GM12801 (cell line): ENCODE measurements around the gene VPS45.

ENCODE experiments used
- TF ChIP-seq, protein P1 (sequence below): IDR thresholded peaks from one replicate; pipeline ENCODE4 v1.5.1; 2011; ENCODE audit warnings: control low read depth; ENCODE audit not compliant: insufficient read length; ENCODE audit errors: extremely low read depth

Gene VPS45

DNA sequence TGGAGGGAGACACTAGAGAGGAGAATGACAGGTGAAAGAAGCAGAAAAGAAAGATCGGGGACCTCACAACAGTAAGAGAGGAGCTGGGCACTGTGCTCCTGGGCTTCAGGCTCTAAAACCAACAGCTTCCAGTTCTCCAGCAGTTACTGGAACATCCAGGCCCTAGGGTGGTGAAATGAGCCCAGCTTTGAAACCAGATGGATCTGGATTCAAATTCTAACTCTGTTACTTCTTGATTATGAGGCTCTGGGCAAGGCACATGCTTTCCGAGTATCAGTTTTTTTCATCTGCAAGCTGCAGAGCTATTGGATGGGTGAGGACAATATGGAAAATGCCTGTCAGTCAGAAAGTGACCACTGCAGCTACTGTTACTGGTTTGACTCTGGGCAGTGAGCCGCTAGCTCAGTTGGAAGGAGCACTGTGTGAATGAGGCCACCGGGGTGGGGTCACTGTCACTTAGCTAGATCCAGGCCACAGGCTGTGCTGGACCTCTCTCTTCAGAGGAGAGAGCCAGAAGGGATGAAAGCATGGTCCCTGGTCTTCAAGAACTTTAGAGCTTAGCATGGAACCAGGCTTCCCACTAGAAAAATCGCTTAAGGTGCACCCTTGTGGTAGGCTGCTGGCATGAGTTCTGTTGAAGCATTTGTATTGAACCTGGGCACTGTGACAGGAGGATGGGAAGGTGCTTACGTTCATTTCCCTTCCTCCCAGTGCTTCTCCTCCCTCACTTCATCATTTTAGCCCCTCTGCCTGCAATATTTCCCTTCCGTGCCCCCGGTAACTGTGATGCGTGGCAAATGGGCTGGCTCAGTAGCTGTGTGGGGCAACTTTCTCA lies 94.4 kb downstream of the VPS45 start:
- TF ChIP-seq, protein P1, sequence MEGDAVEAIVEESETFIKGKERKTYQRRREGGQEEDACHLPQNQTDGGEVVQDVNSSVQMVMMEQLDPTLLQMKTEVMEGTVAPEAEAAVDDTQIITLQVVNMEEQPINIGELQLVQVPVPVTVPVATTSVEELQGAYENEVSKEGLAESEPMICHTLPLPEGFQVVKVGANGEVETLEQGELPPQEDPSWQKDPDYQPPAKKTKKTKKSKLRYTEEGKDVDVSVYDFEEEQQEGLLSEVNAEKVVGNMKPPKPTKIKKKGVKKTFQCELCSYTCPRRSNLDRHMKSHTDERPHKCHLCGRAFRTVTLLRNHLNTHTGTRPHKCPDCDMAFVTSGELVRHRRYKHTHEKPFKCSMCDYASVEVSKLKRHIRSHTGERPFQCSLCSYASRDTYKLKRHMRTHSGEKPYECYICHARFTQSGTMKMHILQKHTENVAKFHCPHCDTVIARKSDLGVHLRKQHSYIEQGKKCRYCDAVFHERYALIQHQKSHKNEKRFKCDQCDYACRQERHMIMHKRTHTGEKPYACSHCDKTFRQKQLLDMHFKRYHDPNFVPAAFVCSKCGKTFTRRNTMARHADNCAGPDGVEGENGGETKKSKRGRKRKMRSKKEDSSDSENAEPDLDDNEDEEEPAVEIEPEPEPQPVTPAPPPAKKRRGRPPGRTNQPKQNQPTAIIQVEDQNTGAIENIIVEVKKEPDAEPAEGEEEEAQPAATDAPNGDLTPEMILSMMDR = no peak

DNA sequence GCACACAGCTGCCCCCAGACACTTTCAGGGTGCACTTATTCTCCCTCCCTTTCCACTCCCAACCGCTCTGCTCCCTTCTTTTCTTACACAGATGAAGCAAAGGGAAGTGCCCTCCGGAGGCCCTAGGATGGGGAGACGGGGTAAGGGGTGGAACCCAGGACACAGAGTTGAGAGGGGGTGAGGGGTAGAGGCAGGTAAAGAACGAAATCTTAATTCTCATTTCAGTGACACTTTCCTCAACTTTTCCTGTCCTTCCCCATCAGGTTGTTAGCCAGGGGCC lies 94.9 kb downstream of the VPS45 start:
- TF ChIP-seq, protein P1 = no peak

DNA sequence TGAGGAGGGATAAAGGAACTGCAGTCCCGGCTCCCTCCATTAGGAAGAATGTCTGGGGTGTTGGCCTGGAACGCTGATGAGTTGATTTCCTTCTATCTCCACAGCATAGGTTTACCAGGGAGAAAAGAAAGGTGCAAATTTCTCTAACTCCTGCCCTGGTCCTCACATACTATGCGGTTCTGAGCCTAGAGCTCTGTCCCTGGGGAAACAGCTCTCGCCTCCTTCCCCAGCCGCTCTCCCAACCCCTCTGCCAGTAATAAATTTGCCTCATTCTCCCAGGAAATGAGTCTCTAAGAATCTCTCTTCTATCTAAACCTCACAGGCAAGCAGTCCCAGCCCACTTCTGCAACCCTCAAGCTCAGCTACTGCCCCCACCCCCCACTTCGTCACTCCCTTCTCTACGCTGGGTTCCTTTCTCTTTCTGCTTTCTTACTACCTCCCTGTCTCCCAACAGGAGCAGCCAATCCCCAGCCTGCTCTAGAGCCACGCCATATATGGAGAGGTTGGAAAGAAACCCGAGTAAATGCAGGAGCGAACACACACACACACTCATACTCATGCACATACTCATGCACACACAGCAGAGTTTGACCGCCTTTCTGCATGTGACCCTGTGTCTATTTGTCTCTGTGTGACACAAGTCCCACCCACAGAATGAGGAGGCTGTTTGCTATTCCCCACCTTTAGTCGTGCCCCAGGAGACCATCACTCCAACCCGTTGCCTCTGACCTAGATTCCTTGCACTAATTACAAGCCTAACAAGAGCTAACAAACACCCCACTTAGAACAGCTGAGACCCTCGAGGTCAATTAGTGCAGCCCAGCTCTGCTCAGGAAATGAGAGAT lies 95.5 kb downstream of the VPS45 start:
- TF ChIP-seq, protein P1 = no peak

DNA sequence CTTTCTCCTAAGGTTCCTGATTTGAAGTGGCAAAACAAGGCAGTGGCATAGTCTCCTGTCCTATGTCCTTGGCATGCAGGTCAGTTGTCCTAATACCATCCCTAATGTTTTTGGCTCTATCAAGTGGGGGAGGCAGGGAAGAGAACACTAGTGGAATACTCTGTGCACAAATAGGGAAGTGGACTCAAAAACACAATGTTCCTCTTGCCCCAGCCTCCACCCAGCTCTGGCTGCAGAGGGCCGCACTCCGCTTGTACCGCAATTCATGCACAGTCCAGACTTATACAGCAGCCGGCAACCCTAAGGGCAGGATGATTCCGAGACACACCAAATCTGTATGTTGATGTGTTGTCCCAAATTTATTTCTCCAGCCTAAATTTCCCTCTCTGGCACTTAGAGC lies 96.6 kb downstream of the VPS45 start:
- TF ChIP-seq, protein P1 = no peak

DNA sequence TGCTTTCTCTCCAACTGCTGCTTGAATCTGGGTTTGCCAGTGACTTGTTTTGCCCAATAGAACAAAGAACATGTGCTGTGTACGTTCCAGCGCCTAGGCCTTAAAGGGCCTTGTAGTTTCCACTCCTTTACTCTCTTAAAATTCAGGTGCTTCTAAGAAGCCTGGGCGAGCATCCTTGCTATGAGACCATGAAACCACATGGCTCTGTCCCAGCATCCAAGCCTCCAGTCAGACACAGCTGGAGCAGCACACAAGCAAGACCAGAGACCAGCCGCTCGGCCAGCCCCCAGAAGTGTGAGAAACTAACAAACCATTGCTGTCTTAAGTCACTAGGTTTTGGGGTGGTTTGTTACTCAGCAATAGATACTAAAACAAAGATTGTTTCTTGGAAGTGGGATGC lies 97.2 kb downstream of the VPS45 start:
- TF ChIP-seq, protein P1 = no peak

DNA sequence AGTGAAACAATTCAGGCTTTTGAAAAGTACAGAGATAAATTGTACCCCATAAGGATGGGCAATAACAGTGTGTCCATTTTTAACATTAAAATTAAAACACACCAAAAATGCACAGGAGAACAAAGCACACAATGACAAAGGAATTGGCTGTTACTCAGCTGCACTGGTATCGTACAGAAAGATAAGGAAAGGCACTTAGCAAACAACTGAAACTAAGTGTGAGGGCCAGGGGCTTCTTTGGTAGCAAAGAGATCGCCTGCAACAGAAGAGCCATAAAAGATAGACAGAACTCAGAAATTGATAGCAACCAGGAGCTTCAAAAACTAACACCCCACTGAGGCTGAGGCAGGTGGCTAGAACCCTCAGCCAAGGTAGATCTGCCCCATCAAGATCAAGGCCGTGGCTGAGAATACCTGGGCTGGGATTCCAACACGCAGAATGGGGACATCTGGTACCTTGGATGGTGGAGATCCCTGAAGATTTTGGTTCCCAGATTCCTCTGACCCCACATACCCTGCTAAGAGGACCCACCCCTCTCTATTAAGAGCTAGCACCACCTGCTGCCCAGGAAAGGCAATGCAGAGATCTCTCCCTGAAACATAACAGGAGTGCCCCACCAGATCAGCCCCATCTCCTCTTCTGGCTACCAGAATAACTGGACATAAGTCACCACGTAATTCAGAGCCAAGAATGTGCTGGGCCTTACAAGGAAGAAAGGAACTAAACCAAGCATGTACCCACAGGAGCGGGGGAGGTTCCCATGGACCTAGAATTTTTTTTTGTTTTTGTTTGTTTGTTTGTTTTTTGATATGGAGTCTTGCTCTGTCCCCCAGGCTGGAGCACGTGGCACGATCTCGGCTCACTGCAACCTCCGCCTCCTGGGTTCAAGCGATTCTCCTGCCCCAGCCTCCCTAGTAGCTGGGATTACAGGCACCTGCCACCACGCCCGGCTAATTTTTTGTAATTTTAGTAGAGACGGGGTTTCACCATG lies 98.3 kb downstream of the VPS45 start:
- TF ChIP-seq, protein P1 = peak; percentile 43
